SH-SY5Y (cell line): Measurements from ENCODE around the gene RHOD.

Source experiments
- GATA2 ChIP-seq: IDR thresholded peaks from 2 replicates; pipeline ENCODE4 v1.6.1; 2011; ENCODE audit warnings: mild to moderate bottlenecking, low read depth, low read length
- GATA3 ChIP-seq: IDR thresholded peaks from 2 replicates; pipeline ENCODE4 v1.6.1; 2011; ENCODE audit warnings: low read depth, mild to moderate bottlenecking, low read length, moderate library complexity

RHOD gene

GRCh38 chr11:67025750-67026149, 30.9 kb upstream of the RHOD start:
- TF ChIP-seq GATA2 (no peak), GATA3 (no peak)

DNA sequence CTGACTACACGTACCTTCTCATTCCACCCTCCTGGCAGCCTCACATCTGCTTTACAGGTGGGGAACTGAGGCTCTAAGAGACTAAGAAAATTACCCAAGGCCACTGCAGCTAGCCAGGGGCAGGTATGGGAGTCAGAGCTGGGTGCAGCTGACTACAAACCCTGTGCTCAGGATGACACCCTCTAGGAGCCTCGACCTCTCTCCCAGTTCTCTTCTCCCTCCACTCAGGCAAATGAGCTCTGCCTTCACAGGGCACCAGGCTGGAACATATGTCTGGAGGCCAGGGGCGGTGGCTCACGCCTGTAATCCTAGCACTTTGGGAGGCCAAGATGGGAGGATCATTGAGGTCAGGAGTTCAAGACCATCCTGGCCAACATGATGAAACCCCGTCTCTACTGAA, 29.7 kb upstream of the RHOD start:
- TF ChIP-seq GATA3, result no peak
- no peak for TF ChIP-seq GATA2

- TF ChIP-seq GATA2 (no peak), GATA3 (no peak)
These were observed 29.1 kb upstream of the RHOD start for GRCh38 chr11:67027483-67027930.

- no peak for TF ChIP-seq GATA2
- no peak for TF ChIP-seq GATA3
These were observed 28.6 kb upstream of the RHOD start for GRCh38 chr11:67027943-67028542.

- TF ChIP-seq GATA3, result no peak
- TF ChIP-seq GATA2, result no peak
These were observed 27.5 kb upstream of the RHOD start for GRCh38 chr11:67029146-67029545.

DNA sequence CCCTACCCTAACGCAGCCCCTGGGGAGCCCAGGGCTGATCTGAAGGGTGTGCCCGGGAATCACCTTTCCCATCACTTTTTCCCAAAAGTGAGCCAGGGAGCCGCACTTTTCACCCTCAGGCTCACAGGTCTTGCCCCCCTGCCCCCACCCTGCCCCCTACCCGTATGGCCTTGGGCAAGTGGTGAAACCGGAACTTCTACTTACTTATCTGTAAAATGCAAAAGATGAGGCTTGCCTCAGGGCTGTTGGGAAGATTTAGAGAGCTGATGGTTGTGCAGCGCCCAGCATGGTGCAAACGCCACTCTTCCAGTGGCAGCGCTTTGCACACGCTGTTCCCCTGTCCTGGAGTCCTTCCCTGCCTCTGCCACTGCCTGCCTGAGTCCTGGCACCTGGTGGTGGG, 25.7 kb upstream of the RHOD start:
- TF ChIP-seq GATA3 (no peak), GATA2 (no peak)

- no peak for TF ChIP-seq GATA3
- TF ChIP-seq GATA2, result no peak
These were observed 24.7 kb upstream of the RHOD start for GRCh38 chr11:67031791-67032561.

- TF ChIP-seq GATA3 (no peak), GATA2 (no peak)
These were observed 23.7 kb upstream of the RHOD start for GRCh38 chr11:67032830-67033551.

DNA sequence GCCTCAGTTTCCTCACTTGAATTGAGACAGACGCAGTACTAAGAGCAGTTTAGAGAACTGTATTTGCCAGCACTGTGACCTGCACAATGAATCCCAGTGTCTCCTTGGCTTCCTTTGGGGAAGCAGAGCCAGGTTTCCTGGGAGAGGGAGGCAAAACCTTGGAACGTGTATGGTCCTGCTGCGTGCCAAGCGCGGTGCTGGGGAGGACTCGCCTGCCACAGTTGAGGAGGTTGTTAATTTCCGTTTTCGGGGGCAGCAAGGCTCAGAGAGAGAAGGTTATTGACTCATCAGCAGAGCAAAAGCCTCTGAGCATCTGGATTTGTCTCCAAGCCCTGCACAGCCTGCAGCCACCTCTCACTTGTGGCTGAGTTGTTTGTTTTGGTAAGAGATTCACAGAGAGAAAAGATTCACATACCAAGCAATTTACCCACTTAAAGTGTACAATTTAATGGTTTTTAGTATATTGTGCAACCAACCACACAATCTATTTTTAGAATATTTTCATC, 22.9 kb upstream of the RHOD start:
- no peak for TF ChIP-seq GATA2
- TF ChIP-seq GATA3, result no peak

- TF ChIP-seq GATA2, result no peak
- no peak for TF ChIP-seq GATA3
These were observed 22.3 kb upstream of the RHOD start for GRCh38 chr11:67034350-67034749.

GRCh38 chr11:67040147-67040546, 16.5 kb upstream of the RHOD start:
- TF ChIP-seq GATA3 (no peak), GATA2 (no peak)

GRCh38 chr11:67041602-67042001, 15.0 kb upstream of the RHOD start:
- no peak for TF ChIP-seq GATA3
- TF ChIP-seq GATA2, result no peak

GRCh38 chr11:67043572-67044349, 12.9 kb upstream of the RHOD start:
- TF ChIP-seq GATA2, result no peak
- no peak for TF ChIP-seq GATA3

DNA sequence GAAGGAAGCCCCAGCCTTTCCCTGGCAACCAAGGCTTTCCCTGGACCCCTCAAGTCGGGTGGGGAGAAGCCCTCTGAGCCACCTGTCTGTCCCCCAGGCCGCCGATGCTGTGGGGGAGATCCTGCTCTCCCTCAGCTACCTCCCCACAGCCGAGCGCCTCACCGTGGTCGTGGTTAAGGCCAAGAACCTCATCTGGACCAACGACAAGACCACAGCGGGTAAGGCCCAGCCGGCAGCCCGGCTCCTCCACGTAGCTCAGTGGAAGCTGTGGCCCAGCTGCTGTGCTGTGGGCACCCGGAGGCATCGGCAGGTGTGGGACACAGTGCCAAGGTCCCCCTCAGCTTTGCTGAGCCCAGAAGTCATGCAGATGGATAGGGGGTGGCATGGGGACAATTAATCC, 12.2 kb upstream of the RHOD start:
- TF ChIP-seq GATA3, result no peak
- no peak for TF ChIP-seq GATA2
